CD8-positive, alpha-beta memory T cell (primary cell): ENCODE data around the gene RELB. TPM values are rescaled to one million over a fixed set of nuclear protein-coding genes. Genes with fewer than 3 reads are reported as not detected.
A peak's percentile ranks its signal among the peaks of the same experiment; 100 is the strongest.

Source experiments
- CTCF ChIA-PET: fragments of 350-600 bp; sonication (Branson Sonifier 250); formaldehyde crosslinking; loops from one replicate; lab custom pipeline; 2021; ENCODE audit warnings: antibody characterized with exemption; lab: Charles Lee
- POLR2A ChIA-PET: fragments of 350-600 bp; sonication (Branson Sonifier 250); formaldehyde crosslinking; loops from one replicate; lab custom pipeline; 2021; ENCODE audit warnings: antibody characterized with exemption; lab: Charles Lee
- DNase-seq, 5 donors: peaks; one replicate each; pipeline versions ENCODE4 v3.0.0 to v3.0.0-alpha.2; 2020 to 2022; ENCODE audit warnings: mixed read lengths in 1 of 5
- H3K27ac ChIP-seq: one replicate; pipeline ENCODE4 v1.7.0; 2013; ENCODE audit warnings: low read depth, mild to moderate bottlenecking, low read length, moderate library complexity
- H3K27me3 ChIP-seq: 2 replicates; pipeline ENCODE4 v1.7.0; 2013; ENCODE audit warnings: low read length, mild to moderate bottlenecking; ENCODE audit not compliant: insufficient read depth, poor library complexity, severe bottlenecking
- H3K36me3 ChIP-seq: 2 replicates; pipeline ENCODE4 v1.7.0; 2013; ENCODE audit warnings: mild to moderate bottlenecking, low read length, moderate library complexity; ENCODE audit not compliant: insufficient read depth
- H3K4me1 ChIP-seq: 2 replicates; pipeline ENCODE4 v1.7.0; 2013; ENCODE audit warnings: mild to moderate bottlenecking, low read length, moderate library complexity; ENCODE audit not compliant: insufficient read depth
- H3K4me3 ChIP-seq: 2 replicates; pipeline ENCODE4 v1.7.0; 2013; ENCODE audit warnings: mild to moderate bottlenecking, low read length
- H3K9me3 ChIP-seq: 2 replicates; pipeline ENCODE4 v1.7.0; 2013; ENCODE audit warnings: mild to moderate bottlenecking, low read length
- H3K27ac Mint-ChIP-seq, 8 donors: one replicate each; pipeline ENCODE4 v1.8.0; 2020 to 2021; ENCODE audit warnings: mixed read lengths in 8 of 8, mild to moderate bottlenecking in 6 of 8, inconsistent platforms in 3 of 8, moderate library complexity in 3 of 8
- H3K27me3 Mint-ChIP-seq, 2 donors: one replicate each; pipeline ENCODE4 v1.8.0; 2020 to 2021; ENCODE audit warnings: mixed read lengths in 2 of 2, mild to moderate bottlenecking in 1 of 2, moderate library complexity in 1 of 2
- H3K36me3 Mint-ChIP-seq, 3 donors: one replicate each; pipeline ENCODE4 v1.8.0; 2020 to 2021; ENCODE audit warnings: mixed read lengths in 3 of 3, inconsistent platforms in 1 of 3, mild to moderate bottlenecking in 1 of 3
- H3K4me1 Mint-ChIP-seq, 3 donors: one replicate each; pipeline ENCODE4 v1.8.0; 2020 to 2021; ENCODE audit warnings: mixed read lengths in 3 of 3, inconsistent platforms in 1 of 3, mild to moderate bottlenecking in 1 of 3
- H3K4me3 Mint-ChIP-seq, 7 donors: one replicate each; pipeline ENCODE4 v1.8.0; 2020 to 2021; ENCODE audit warnings: mixed read lengths in 7 of 7, mild to moderate bottlenecking in 6 of 7, moderate library complexity in 4 of 7, inconsistent platforms in 2 of 7
- H3K9me3 Mint-ChIP-seq, 5 donors: one replicate each; pipeline ENCODE4 v1.8.0; 2020 to 2022; ENCODE audit warnings: mixed read lengths in 5 of 5, mild to moderate bottlenecking in 3 of 5, moderate library complexity in 2 of 5, inconsistent platforms in 1 of 5
- polyA plus RNA-seq: library from polyadenylated mRNA; unstranded; fragments of 300-500 nt; fragmentation: Illumina TruSeq; gene quantifications from one replicate; pipeline ENCODE4 v1.2.3, GENCODE V29; 2021
- total RNA-seq, 2 experiments: library from RNA; stranded (reverse); gene quantifications; one replicate each; pipeline ENCODE4 v1.2.3, GENCODE V29; 2021

RELB gene
- total and polyA plus RNA-seq, 3 experiments from 2014 or later: 22.7 to 57.4 (median 53.4) TPM

DNA sequence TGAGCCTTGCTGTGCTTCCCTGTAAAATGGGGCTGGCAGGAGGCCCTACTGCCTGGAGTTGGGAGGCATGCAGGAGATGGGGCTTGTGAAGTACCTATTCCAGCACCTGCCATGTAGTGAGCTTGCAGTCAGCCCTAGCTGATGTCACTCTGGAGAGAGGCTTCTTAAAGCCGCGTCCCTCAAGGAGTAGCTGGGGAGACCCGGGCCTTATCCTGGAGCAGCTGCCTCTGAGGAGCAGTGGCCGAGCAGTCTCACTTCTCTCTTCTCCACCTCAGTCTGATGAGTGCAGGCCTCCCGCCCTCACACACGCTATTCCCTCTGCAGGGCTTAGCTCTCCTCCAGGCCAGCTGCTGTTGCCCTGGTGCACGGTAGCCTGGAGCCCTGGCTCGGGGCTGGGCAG, 55.6 kb downstream of the RELB start:
- Mint-ChIP-seq H3K9me3 (peaks cover 0 to 2% (median 0%) of the 10 kb centered on the region in 5 donors), H3K4me1 (peaks cover 4 to 10% (median 5%) of the 10 kb centered on the region in 3 donors), H3K4me3 (no peak overlapping the region), H3K27ac (no peak overlapping the region), H3K27me3 (no peaks in the 10 kb centered on the region), H3K36me3 (peaks cover 3 to 96% (median 11%) of the 10 kb centered on the region in 3 donors)
- CTCF ChIA-PET: interaction anchor here (1.3 to 1.4 kb wide), 2 partner anchors 67 to 69 kb away, joined by 3 to 5 read pairs; no protein-coding TSS in a partner anchor
- Histone ChIP-seq H3K36me3 (peaks cover 68% of the 10 kb centered on the region), H3K9me3 (no peaks in the 10 kb centered on the region), H3K27me3 (no peaks in the 10 kb centered on the region), H3K4me1 (no peaks in the 10 kb centered on the region), H3K4me3 (no peak overlapping the region), H3K27ac (no peak overlapping the region)
- POLR2A ChIA-PET: no interaction called here
- DNase-seq: no peak

DNA sequence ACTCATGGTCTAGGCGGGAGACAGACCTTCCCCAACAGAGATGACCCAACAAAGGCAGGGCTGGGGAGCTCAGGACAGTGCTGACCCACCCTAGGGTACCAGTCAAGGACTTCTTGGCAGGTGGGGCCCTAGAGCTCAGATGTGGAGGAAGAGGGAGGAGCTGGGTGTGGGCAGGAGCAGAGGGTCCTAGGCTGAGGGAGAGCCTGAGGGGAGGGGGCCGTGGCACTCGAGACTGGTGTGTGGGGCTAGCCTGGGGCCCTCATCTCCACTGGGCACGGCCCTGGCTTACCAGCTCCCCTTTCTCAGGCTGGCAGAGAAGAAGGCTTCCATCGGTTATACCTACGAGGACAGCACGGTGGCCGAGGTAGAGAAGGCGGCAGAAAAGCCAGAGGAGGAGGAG, 56.2 kb downstream of the RELB start:
- ChIA-PET CTCF (interaction anchor here (1.3 to 1.4 kb wide), 2 partner anchors 68 to 69 kb away, joined by 3 to 5 read pairs; no protein-coding TSS in a partner anchor), POLR2A (no interaction called here)
- H3K27me3 Mint-ChIP-seq: no peaks in the 10 kb centered on the region
- H3K4me3 Mint-ChIP-seq: no peak overlapping the region
- peaks cover 4 to 8% (median 5%) of the 10 kb centered on the region in 3 donors for H3K4me1 Mint-ChIP-seq
- H3K36me3 Mint-ChIP-seq: peaks cover 3 to 92% (median 9%) of the 10 kb centered on the region in 3 donors
- H3K27ac ChIP-seq: no peak overlapping the region
- no peaks in the 10 kb centered on the region for H3K4me1 ChIP-seq
- no peaks in the 10 kb centered on the region for H3K9me3 Mint-ChIP-seq
- H3K36me3 ChIP-seq: peaks cover 66% of the 10 kb centered on the region
- H3K4me3 ChIP-seq: no peak overlapping the region
- no peaks in the 10 kb centered on the region for H3K9me3 ChIP-seq
- peak overlapping the region in 1 of 8 donors; percentile 36 for H3K27ac Mint-ChIP-seq
- H3K27me3 ChIP-seq: no peaks in the 10 kb centered on the region
- no peak for DNase-seq

DNA sequence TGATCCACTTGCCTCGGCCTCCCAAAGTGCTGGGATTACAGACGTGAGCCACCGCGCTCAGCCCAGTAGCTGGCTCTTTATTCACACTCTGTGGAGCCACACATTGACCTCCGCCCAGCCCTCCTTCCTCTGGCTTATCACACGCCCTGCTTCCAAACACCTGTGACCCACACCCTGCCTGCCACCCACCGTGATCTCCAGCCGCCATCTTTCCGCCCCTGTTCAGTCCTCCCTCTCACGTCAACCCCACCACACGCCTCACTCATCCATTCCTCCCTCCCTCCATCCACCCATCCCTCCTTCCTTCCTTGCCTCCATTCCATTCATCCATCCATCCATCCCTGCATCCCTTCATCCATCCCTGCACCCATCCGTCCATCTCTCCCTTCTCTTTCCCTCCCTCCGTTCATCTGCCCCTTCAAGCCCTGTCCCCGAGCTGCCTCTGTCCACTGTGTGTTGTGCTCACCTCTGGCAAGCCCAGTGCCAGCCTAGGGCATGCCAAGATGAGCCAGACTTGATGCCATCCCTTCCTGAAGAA, 57.4 kb downstream of the RELB start:
- Histone ChIP-seq H3K27me3 (no peaks in the 10 kb centered on the region), H3K36me3 (peaks cover 58% of the 10 kb centered on the region), H3K4me1 (no peaks in the 10 kb centered on the region), H3K4me3 (no peak overlapping the region), H3K9me3 (no peaks in the 10 kb centered on the region), H3K27ac (no peak overlapping the region)
- DNase-seq: no peak
- peaks cover 3 to 91% (median 9%) of the 10 kb centered on the region in 3 donors for H3K36me3 Mint-ChIP-seq
- no peaks in the 10 kb centered on the region for H3K27me3 Mint-ChIP-seq
- H3K4me1 Mint-ChIP-seq: peaks cover 4 to 8% (median 5%) of the 10 kb centered on the region in 3 donors
- peak overlapping the region in 1 of 7 donors; percentile 27 for H3K4me3 Mint-ChIP-seq
- peak overlapping the region in 2 of 8 donors; percentile 80 to 89 for H3K27ac Mint-ChIP-seq
- CTCF ChIA-PET: interaction anchor here (1.1 to 2.0 kb wide), 10 partner anchors 10 to 156 kb away, joined by 4 to 17 read pairs (median 6); partner anchors contain the start of gene CLASRP
- H3K9me3 Mint-ChIP-seq: no peaks in the 10 kb centered on the region
- POLR2A ChIA-PET: no interaction called here

DNA sequence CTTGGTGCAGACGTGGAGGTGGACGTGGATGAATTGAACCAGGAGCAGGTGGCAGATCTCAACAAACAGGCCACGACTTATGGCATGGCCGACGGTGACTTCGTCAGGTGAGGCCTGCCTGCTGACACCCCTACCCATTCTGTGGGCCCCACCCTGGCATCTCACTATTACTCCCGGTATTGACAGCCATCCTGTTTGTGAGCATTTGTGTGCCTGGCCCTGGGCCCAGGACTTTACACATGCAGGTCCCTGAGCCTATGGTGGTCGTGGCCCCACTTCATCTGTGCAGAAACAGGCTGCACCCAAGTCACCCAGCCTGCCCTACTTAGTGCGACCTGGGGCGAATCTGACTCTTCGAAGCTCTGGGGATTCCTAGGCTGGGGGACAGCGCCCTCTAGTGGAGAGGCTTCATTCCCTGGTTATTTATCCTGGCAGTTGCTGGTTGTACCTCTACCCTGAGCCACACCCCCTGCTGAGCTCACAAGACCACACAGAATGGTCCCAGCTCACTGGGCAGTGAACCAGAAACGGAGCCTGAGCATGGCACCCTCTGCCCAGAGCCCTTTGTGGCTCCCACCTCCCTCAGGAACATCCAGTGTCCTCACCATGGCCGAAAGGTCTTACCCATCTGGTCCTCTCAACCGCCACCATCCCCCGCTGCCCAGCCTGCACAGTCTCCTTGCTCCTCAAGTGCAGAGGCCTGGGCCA, 58.1 kb downstream of the RELB start:
- Mint-ChIP-seq H3K36me3 (peaks cover 3 to 88% (median 9%) of the 10 kb centered on the region in 3 donors), H3K9me3 (no peaks in the 10 kb centered on the region), H3K27me3 (no peaks in the 10 kb centered on the region), H3K4me1 (peaks cover 4 to 8% (median 5%) of the 10 kb centered on the region in 3 donors), H3K27ac (peak overlapping the region in 7 of 8 donors; percentile 48 to 97 (median 83)), H3K4me3 (no peak overlapping the region)
- ChIA-PET POLR2A (no interaction called here), CTCF (interaction anchor here (0.7 to 2.0 kb wide), 18 partner anchors 8 to 169 kb away, joined by 3 to 17 read pairs (median 4); partner anchors contain the start of genes CLASRP, GEMIN7 and RELB)
- H3K27ac ChIP-seq: no peak overlapping the region
- no peak overlapping the region for H3K4me3 ChIP-seq
- H3K4me1 ChIP-seq: no peaks in the 10 kb centered on the region
- H3K9me3 ChIP-seq: no peaks in the 10 kb centered on the region
- no peaks in the 10 kb centered on the region for H3K27me3 ChIP-seq
- DNase-seq: peak; percentile 70 to 85 (median 78)
- peaks cover 54% of the 10 kb centered on the region for H3K36me3 ChIP-seq

DNA sequence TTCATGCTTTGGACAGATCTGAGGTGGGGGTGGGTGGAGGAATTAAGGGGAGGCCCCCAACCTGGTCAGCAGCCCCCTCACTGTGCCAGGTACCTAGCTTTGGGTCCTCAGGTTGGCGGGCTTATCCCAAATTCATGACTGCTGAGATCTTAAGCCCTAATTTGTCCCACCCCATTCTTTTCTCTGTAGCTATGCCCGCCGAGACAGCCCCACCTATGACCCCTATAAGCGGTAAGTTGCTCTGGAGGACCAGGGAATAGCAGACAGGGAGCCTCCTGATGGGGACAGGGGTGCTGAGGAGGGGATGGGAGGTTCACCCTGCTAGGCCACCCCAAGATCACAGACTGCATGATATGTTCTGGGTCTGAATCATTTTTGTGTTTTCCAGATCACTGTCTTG, 60.7 kb downstream of the RELB start:
- POLR2A ChIA-PET: no interaction called here
- peaks cover 3 to 80% (median 9%) of the 10 kb centered on the region in 3 donors for H3K36me3 Mint-ChIP-seq
- Histone ChIP-seq H3K27me3 (no peaks in the 10 kb centered on the region), H3K4me1 (no peaks in the 10 kb centered on the region), H3K36me3 (peaks cover 41% of the 10 kb centered on the region), H3K9me3 (no peaks in the 10 kb centered on the region), H3K27ac (no peak overlapping the region), H3K4me3 (no peak overlapping the region)
- H3K4me1 Mint-ChIP-seq: peaks cover 4 to 8% (median 5%) of the 10 kb centered on the region in 3 donors
- H3K27me3 Mint-ChIP-seq: no peaks in the 10 kb centered on the region
- CTCF ChIA-PET: interaction anchor here (1.2 to 1.7 kb wide), 3 partner anchors 34 to 73 kb away, joined by 3 to 6 read pairs (median 3); no protein-coding TSS in a partner anchor
- H3K4me3 Mint-ChIP-seq: no peak overlapping the region
- H3K27ac Mint-ChIP-seq: peak overlapping the region in 2 of 8 donors; percentile 24 to 37
- no peaks in the 10 kb centered on the region for H3K9me3 Mint-ChIP-seq
- DNase-seq: no peak

DNA sequence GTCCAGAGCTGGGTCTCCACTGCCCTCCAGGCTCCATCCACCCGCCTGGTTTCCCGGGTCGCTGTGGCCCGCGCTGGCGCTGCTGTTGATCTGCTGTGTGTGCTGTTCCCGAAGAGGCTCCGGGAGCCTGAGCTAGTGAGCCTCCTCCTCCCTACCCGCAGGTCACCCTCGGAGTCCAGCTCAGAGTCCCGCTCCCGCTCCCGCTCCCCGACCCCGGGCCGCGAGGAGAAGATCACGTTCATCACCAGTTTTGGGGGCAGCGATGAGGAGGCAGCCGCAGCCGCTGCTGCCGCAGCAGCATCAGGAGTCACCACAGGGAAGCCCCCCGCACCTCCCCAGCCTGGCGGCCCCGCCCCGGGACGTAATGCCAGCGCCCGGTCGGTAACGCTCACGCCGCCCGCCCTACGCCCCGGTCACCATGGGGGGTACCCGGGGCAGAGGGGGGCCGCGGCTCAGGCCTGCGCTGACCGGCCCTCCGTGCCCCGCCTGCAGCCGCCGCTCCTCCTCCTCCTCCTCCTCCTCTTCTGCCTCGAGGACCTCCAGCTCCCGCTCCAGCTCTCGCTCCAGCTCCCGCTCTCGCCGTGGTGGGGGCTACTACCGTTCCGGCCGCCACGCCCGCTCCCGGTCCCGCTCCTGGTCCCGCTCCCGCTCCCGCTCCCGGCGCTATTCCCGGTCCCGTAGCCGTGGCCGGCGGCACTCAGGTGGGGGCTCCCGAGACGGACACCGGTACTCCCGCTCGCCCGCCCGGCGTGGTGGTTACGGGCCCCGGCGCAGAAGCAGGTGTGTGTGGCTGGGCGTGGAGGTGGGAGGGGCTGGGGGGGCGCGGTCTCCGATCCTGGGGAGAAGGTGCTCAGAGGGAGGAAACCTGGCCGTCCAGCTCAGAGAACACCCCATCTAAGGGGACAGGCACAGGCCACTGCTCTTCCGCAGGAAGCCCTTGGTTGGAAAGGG, 62.9 kb downstream of the RELB start:
- POLR2A ChIA-PET: no interaction called here

DNA sequence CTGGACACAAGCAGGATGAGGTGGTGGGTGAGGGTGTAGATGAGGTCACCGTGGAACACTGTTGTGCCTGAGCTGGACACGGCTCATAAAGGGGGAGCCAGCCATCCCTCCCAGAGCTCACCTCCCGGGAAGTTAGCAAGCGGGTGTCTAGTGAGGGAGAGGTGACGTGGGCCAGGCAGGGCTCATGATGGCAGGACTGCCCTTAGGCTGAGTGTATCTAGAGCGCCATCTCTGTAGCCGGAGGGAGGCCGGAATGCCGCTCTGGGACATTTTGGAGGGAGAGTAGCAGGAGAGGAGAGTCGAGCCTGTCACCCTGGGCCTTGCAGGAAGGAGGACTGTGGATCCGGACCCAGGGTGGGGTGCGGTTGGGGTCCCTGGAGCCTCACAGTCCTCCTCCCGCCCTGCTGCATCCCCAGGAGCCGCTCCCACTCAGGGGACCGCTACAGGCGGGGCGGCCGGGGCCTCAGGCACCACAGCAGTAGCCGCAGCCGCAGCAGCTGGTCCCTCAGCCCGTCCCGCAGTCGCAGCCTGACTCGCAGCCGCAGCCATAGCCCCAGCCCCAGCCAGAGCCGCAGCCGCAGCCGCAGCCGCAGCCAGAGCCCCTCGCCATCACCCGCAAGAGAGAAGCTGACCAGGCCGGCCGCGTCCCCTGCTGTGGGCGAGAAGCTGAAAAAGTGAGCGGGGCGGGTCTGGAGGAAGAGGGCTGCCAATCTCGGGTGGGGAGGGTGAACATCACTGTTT, 65.8 kb downstream of the RELB start:
- Mint-ChIP-seq H3K4me3 (no peak overlapping the region), H3K27ac (peak overlapping the region in 2 of 8 donors; percentile 10 to 92), H3K4me1 (no peaks in the 10 kb centered on the region), H3K9me3 (no peaks in the 10 kb centered on the region), H3K27me3 (no peaks in the 10 kb centered on the region), H3K36me3 (peaks cover 0 to 71% (median 0%) of the 10 kb centered on the region in 3 donors)
- ChIA-PET POLR2A (interaction anchor here (0.6 kb wide), 1 partner anchor 76 kb away, joined by 3 read pairs; no protein-coding TSS in a partner anchor), CTCF (no interaction called here)
- H3K27ac ChIP-seq: no peak overlapping the region
- no peaks in the 10 kb centered on the region for H3K4me1 ChIP-seq
- DNase-seq: no peak
- H3K36me3 ChIP-seq: peaks cover 9% of the 10 kb centered on the region
- H3K27me3 ChIP-seq: no peaks in the 10 kb centered on the region
- H3K9me3 ChIP-seq: no peaks in the 10 kb centered on the region
- H3K4me3 ChIP-seq: no peak overlapping the region

More for the DNA sequence above, 62.9 kb downstream of the RELB start:
- Histone ChIP-seq H3K27me3 (no peaks in the 10 kb centered on the region), H3K4me1 (no peaks in the 10 kb centered on the region), H3K27ac (no peak overlapping the region), H3K4me3 (no peak overlapping the region), H3K36me3 (peaks cover 35% of the 10 kb centered on the region), H3K9me3 (no peaks in the 10 kb centered on the region)
- H3K36me3 Mint-ChIP-seq: peaks cover 3 to 73% (median 7%) of the 10 kb centered on the region in 3 donors
- peaks cover 4 to 5% (median 5%) of the 10 kb centered on the region in 3 donors for H3K4me1 Mint-ChIP-seq
- CTCF ChIA-PET: no interaction called here
- DNase-seq: no peak
- H3K27ac Mint-ChIP-seq: no peak overlapping the region
- H3K4me3 Mint-ChIP-seq: no peak overlapping the region
- H3K9me3 Mint-ChIP-seq: no peaks in the 10 kb centered on the region
- no peaks in the 10 kb centered on the region for H3K27me3 Mint-ChIP-seq
